Thoracic aorta (tissue), 2 donors: ENCODE results near the gene NQO2. TPM values are rescaled to one million over a fixed set of nuclear protein-coding genes. Genes with fewer than 3 reads are reported as not detected.
"Not testable (repeated sequence)": the region's sequence is repeated elsewhere in the genome, so short reads cannot be mapped to it uniquely, and the experiment has no call there.

ENCODE experiments used
- ATAC-seq: fragments of 150-250 bp; one replicate; pipeline ENCODE4 v1.8.0; 2017; ENCODE audit warnings: low read depth; ENCODE audit not compliant: insufficient number of reproducible peaks, low FRiP score
- DNase-seq: peaks from one replicate; pipeline ENCODE4 v3.0.0-alpha.2; 2020; ENCODE audit warnings: low spot score
- H3K27ac ChIP-seq, 2 donors: fragments of 200-600 bp; sonication (generic); 1 replicate in 1 of 2; 2 replicates in 1 of 2; pipeline ENCODE4 v1.5.1; 2016; ENCODE audit warnings: mild to moderate bottlenecking in 2 of 2, moderate library complexity in 2 of 2
- H3K27me3 ChIP-seq: fragments of 200-600 bp; sonication (generic); replicated peaks from 2 replicates; pipeline ENCODE4 v1.6.0; 2016; ENCODE audit warnings: mild to moderate bottlenecking; ENCODE audit not compliant: insufficient read depth
- H3K36me3 ChIP-seq: fragments of 200-600 bp; sonication (generic); one replicate; pipeline ENCODE4 v1.5.1; 2016
- H3K4me1 ChIP-seq, 2 donors: fragments of 200-600 bp; sonication (generic); 1 replicate in 1 of 2; 2 replicates in 1 of 2; pipeline versions ENCODE4 v1.5.1 to v1.6.0; 2016; ENCODE audit warnings: low read depth in 2 of 2, mild to moderate bottlenecking in 1 of 2; ENCODE audit not compliant: control insufficient read depth in 1 of 2
- H3K4me3 ChIP-seq: fragments of 200-600 bp; sonication (generic); 2 replicates; pipeline ENCODE4 v1.5.1; 2016; ENCODE audit warnings: mild to moderate bottlenecking
- H3K9me3 ChIP-seq: fragments of 200-600 bp; sonication (generic); 2 replicates; pipeline ENCODE4 v1.5.1; 2016
- total RNA-seq, 2 donors: library from RNA; depleted of rRNA; stranded (reverse); fragments of >200 nt; gene quantifications; one replicate each; pipeline versions ENCODE4 v1.1.0 to v1.2.3, GENCODE V29; 2016
- TF ChIP-seq, protein P1 (sequence below): fragments of 200-600 bp; sonication (generic); IDR thresholded peaks from one replicate; pipeline ENCODE4 v1.5.1; 2019; ENCODE audit warnings: antibody characterized with exemption

Gene NQO2
- total RNA-seq, 2 donors from 2014 or later, result 23.0 to 25.7 TPM

GRCh38 chr6:2993755-2994317, 5.9 kb upstream of the NQO2 start:
- Histone ChIP-seq H3K36me3 (no peaks in the 10 kb centered on the region), H3K4me3 (no peak overlapping the region), H3K9me3 (no peaks in the 10 kb centered on the region), H3K27me3 (no peaks in the 10 kb centered on the region), H3K4me1 (peaks cover 5 to 13% of the 10 kb centered on the region in 2 donors), H3K27ac (no peak overlapping the region)
- no peak for DNase-seq
- ATAC-seq, result no peak
- TF ChIP-seq, protein P1, sequence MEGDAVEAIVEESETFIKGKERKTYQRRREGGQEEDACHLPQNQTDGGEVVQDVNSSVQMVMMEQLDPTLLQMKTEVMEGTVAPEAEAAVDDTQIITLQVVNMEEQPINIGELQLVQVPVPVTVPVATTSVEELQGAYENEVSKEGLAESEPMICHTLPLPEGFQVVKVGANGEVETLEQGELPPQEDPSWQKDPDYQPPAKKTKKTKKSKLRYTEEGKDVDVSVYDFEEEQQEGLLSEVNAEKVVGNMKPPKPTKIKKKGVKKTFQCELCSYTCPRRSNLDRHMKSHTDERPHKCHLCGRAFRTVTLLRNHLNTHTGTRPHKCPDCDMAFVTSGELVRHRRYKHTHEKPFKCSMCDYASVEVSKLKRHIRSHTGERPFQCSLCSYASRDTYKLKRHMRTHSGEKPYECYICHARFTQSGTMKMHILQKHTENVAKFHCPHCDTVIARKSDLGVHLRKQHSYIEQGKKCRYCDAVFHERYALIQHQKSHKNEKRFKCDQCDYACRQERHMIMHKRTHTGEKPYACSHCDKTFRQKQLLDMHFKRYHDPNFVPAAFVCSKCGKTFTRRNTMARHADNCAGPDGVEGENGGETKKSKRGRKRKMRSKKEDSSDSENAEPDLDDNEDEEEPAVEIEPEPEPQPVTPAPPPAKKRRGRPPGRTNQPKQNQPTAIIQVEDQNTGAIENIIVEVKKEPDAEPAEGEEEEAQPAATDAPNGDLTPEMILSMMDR, result no peak

DNA sequence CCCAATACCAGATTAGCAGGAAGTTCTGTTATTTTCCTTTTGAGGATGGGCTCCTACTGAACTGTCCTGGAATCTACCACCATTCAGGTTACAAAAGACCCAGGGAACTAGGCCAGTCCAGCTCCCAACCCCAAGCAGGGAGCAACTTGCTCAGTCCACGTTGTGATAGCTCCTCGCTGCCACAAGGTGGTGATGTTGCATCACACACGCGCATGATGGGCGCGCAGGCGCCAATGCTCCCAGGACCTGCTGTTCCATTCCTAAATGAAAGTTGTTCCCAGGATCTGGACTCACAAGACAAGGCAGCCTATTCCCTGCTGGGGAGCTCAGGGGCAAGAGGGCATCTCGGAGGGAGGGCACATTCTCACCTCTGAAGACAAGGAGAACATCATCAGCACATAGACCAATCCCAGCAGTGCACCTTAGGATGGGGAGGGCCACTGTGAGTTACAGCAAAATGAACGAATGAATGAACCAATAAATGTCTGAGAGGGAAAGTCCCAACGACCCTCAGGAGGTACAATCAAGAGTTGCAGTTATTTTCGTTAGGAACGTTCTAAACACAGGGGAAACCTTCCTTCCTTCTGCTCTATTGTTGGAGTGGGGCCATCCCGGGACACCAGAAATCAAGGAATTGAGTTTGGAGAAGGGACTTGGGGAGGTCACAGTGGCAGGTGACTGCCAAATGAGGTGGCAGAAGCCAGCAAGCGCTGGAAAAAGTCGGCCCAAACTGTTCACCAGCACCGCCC, 1.3 kb upstream of the NQO2 start:
- not testable (repeated sequence) for H3K27me3 ChIP-seq, H3K36me3 ChIP-seq, H3K9me3 ChIP-seq, DNase-seq
- TF ChIP-seq, protein P1, result peak; percentile 60
- Histone ChIP-seq H3K4me1 (peaks cover 26 to 30% of the 10 kb centered on the region in 2 donors), H3K4me3 (peak overlapping the region; percentile 98), H3K27ac (peak overlapping the region; percentile 79 to 86)
- peak; percentile 29 for ATAC-seq

GRCh38 chr6:2998998-2999617, 586 bp upstream of the NQO2 start:
- TF ChIP-seq, protein P1, result no peak
- H3K27ac ChIP-seq, result peak overlapping the region; percentile 79 to 86
- no peaks in the 10 kb centered on the region for H3K27me3 ChIP-seq
- no peaks in the 10 kb centered on the region for H3K36me3 ChIP-seq
- no peaks in the 10 kb centered on the region for H3K9me3 ChIP-seq
- DNase-seq, result peak; percentile 78
- peak overlapping the region; percentile 98 for H3K4me3 ChIP-seq
- ATAC-seq, result peak; percentile 48
- H3K4me1 ChIP-seq, result peaks cover 26 to 30% of the 10 kb centered on the region in 2 donors

- no peaks in the 10 kb centered on the region for H3K9me3 ChIP-seq
- peak overlapping the region; percentile 6 to 34 for H3K27ac ChIP-seq
- no peak overlapping the region for H3K4me3 ChIP-seq
- peaks cover 16% of the 10 kb centered on the region for H3K36me3 ChIP-seq
- ATAC-seq (no peak), DNase-seq (no peak)
- H3K27me3 ChIP-seq, result no peaks in the 10 kb centered on the region
- TF ChIP-seq, protein P1, result no peak
- peaks cover 26 to 30% of the 10 kb centered on the region in 2 donors for H3K4me1 ChIP-seq
Measured at GRCh38 chr6:3001146-3001772, 1.6 kb downstream of the NQO2 start.
